Measurements from ENCODE around the gene DNAI2.
"Not testable (repeated sequence)": the region's sequence is repeated elsewhere in the genome, so short reads cannot be mapped to it uniquely, and the experiment has no call there.

The DNAI2 gene

DNA sequence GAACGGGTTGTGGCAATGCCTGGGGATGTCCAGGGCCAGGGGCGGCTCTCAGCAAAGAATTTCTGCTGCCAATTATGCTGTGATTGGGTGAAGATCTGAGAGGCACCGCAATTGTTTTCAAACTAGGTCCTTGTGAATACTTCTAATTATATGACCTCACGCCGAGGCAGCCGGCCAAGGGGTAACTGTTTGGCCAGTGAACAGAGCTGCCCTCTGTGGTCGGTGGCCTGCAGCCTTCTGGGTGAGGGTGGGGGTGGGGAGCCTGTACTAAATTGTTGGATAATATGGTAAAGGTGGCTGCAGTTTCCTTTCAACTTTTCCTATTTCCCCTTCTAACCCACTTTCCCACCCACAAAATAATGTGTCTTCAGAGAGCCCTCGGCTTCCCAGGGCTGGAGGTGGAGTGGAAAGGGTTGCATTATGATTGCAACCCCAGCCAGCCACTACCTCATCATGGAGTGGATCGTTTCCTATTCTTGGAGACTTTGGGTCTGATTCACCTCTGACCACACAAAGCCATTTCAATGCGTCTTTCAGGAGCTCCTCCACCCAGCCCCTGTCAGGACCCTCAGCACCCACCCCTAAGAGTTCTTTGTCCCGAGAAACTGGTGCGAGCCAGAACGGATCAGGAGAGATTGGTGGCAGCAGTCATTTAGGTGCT lies 2.0 kb upstream of the DNAI2 start:
- in situ Hi-C loops (cut with HindIII; ENCODE audit: low sequenced_read_pairs), result no loop called here

DNA sequence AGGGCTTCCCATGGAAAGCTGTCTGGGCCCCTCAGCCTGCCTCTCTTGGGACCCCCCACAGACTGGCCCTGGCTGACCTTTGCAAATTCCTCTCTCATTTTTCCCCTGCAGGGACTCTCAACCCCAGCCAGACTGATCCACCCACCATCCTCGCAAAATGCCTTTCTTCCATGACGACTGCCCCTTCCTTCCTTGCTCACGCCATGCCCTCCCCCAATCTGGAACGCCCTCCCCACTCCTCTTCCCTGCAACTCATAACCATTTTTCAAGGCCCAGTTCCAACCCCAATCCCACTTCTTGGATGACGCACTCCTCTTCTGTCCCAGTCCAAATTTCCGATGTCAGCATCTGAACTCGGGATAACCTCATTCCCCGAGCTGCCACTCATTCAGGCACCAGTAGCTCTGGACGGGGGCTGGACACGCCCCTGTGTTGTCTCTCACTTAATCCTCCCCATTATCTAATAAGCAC lies 1.3 kb upstream of the DNAI2 start:
- in situ Hi-C loops (cut with HindIII; ENCODE audit: low sequenced_read_pairs), result no loop called here

DNA sequence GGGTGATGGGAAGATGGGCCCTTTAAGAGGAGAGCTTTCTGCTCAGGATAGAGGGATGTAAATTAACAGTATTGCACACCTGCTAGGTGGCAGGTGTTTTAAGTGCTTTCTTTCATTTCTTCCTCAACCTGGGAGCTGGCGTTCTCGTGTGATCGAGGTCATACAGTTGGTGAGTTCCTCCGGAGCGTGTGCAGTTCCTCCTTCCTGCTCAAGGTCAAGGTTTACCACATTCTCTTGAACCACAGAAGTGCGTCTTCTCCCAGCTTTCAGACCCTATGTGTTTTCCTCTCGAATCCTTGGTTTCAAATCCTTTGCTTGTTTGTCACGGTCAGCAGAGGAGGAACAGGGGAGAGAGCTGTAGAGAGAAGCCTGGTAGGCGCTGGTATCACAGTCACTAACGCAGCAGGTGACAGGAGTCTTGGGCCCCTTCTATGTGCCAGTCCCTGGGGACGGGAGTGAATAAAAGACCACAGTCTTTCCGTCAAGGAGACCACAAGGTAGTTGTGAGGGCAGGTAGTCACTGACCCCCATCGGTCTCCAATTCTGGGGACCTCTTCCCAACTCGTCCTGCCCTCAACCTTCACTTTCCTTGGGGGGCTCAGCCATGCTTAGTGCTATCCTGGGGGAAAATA lies 791 bp downstream of the DNAI2 start:
- in situ Hi-C loops (cut with HindIII; ENCODE audit: low sequenced_read_pairs), result no loop called here

DNA sequence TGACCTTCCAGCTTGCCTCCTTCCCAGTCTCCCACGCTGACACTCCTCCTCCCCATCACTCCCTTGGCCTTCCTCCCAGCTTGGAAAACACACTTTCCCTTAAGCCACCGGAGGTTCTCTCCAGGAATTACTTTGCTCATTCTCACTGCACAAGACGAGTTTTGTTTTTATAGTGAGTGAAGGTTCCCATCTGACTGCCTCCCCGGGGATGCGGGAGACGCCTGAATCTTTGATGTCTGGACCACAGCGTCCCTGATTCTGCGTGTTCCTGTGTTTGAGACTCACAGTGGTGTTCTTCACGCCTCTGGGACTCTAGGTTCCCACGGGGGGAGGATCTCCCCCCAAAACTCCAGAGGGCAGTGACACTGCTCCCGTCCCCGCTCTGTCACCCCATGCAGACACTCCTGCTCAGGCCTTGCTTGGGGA lies 2.0 kb downstream of the DNAI2 start:
- in situ Hi-C loops (cut with HindIII; ENCODE audit: low sequenced_read_pairs), result no loop called here

DNA sequence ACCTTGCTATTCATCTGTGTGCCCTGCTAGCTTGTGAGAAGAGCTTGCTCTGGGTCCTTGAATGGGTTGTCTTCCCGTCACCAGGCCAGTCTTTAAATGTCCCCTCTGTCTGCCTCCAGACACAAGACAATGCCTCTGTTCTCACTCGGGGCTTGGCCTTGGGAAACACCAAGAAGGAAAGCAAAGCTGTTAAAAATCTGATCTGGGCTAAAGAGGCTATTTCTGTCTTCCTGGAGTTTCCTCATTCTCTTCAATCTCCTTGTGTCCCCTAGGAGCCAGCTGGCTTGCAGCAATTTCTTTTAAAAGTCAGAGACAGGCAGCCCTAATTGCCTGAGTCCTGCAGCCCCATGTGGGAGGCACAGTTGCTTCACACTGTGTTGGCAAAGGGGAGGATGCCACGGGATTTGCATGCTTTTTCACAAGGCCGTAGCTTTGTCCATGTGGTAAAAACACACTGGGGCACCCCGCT lies 2.5 kb downstream of the DNAI2 start:
- in situ Hi-C loops (cut with HindIII; ENCODE audit: low sequenced_read_pairs), result no loop called here

DNA sequence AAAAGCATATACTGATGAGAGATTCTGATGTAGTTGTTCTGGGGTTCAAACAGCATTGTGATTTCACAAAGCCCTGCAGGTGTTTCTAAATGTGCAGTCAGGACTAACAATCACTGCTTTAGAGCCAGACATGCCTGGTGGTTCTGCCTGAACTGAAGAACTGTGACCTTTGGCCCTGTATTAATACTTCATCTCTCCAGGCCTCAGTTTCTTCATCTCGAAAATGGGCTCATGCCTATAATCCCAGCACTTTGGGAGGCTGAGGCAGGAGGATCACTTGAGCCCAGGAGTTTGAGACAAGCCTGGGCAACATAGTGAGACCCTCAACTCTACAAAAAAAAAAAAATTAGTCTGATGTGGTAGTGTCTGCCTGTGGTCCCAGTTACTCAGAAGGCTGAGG lies 3.9 kb downstream of the DNAI2 start:
- in situ Hi-C loops (cut with HindIII; ENCODE audit: low sequenced_read_pairs), result no loop called here

DNA sequence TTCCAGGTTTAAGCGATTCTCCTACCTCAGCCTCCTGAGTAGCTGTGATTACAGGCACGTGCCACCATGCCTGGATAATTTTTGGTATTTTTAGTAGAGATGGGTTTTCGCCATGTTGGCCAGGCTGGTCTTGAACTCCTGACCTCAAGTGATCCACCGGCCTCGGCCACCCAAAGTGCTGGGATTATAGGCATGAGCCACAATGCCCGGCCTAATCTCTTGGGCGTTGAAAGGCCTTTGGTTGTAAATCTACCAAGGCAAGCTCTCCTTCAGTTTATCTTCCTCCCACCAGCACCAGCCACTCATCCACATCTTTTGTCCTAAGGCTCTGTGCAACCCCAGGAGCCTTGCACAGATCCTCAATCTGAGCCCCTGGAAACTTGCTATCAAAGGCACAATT lies 5.6 kb downstream of the DNAI2 start:
- in situ Hi-C loops (cut with HindIII; ENCODE audit: low sequenced_read_pairs), result not testable (repeated sequence)

DNA sequence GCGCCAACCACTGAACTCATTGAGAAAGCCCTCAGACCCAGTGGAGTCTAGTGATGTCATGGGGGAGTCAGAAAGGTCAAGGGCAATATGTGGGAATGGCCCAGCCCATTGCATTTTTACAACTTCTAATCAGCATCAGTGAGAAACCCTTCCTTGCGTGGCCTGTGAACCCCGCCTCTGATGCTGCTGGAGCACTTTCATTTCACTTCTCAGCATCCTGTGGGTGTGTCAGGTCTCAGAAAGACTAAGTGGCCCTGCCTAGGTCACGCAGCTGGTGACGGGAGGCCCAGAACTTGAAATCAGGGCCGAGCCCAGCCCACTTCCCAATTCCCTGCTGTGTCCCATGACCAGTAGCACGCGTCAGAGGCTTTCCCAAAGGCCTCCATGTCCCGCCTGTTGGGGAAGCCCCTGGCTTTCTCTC lies 6.1 kb downstream of the DNAI2 start:
- in situ Hi-C loops (cut with HindIII; ENCODE audit: low sequenced_read_pairs), result no loop called here

DNA sequence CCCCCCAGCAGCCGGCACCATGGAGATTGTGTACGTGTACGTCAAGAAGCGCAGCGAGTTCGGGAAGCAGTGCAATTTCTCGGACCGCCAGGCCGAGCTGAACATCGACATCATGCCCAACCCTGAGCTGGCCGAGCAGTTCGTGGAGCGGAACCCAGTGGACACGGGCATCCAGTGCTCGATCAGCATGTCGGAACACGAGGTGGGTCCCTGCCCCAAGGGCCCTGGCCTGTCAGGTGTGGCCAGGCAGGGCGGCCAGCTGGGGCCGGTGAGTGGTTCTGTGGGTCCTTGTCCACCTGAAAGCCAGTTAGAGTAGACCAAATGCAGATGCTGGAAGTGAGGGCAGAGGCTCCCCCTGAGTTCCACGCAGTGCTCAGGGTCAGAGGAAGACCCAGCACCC lies 7.8 kb downstream of the DNAI2 start:
- in situ Hi-C loops (cut with HindIII; ENCODE audit: low sequenced_read_pairs), result no loop called here

DNA sequence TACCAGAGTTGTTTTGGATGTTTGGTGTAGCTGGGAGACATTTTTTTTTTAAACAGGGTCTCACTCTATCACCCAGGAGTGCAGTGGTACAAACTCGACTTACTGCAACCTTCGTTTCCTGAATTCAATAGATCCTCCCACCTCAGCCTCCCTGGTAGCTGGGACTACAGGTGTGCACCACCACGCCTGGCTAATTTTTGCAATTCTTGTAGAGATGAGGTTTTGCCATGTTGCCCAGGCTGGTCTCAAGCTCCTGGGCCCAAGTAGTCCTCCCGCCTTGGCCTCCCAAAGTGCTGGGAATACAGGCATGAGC lies 8.2 kb downstream of the DNAI2 start:
- in situ Hi-C loops (cut with HindIII; ENCODE audit: low sequenced_read_pairs), result not testable (repeated sequence)

DNA sequence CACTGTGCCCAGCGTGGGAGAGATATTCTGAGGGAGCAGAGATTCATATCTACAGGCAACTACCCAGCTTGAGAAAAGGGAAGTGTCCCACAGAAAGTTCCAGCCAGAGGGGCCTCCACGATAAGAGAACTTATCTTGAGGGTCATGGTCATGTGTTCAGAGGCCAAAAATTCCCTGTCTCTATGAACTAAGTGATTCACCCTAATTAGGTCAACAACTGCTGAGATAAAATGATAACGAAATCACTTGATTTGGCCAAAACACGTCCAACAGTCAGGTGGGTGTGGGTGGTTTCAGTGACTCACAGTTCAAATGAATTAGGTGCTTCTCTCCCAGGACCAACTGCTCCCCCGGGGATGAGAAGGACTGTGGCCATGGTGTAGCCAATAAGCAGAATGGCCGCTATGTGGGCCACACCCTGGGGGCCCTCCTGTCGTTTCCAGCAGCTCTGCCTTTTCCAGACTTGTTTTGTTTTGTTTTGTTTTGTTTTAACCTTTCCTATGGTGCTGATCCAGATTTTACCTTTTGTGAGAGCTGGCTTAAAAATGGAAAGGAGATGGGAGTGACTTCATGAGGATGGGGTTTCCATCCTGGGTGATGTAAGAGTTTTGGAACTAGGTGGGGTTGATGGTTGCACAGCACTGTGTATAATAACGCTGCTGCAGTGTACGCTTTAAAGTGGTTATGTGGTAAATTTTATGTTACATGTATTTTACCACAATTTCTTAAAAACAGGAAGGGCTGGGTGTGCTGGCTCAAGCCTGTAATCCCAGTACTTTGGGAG lies 8.7 kb downstream of the DNAI2 start:
- in situ Hi-C loops (cut with HindIII; ENCODE audit: low sequenced_read_pairs), result no loop called here

DNA sequence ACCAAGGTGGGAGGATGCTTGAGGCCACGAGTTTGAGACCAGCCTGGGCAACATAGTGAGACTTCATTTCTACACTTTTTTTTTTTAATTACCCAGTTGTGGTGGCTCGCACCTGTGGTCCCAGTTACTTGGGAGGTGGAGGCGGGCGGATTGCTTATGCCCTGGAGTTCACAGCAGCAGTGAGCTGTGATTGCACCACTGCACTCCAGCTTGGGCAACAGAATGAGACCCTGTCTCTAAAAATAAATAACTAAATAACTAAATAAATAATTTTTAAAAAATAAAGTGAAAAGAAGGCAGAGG lies 9.3 kb downstream of the DNAI2 start:
- in situ Hi-C loops (cut with HindIII; ENCODE audit: low sequenced_read_pairs), result no loop called here

DNA sequence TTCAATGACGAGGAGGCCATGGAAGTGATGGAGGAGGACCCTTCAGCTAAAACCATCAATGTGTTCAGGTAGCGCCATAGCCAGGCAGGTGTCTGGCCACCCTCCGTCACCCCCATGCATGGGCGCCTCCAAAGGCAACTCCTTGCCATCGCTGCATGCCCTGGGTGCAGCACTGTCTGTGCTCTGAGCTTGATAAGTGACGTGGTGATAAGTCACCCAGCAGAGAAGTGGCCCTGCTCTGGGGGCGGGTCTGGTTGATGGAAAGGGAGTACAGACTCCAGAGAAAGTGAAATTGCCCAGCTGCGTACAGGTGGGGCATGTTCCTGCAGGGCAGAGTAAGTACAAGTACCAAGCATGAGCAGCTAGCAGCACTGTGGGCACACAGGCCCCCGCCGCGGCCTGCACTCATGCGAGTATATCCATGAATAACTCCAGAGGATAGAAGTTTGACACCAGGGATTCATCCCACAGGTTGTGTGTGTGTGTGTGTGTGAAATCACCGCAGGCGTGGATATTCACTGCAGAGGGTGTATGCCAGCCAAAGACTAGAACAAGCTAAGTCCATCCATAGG lies 13.1 kb downstream of the DNAI2 start:
- in situ Hi-C loops (cut with HindIII; ENCODE audit: low sequenced_read_pairs), result no loop called here

DNA sequence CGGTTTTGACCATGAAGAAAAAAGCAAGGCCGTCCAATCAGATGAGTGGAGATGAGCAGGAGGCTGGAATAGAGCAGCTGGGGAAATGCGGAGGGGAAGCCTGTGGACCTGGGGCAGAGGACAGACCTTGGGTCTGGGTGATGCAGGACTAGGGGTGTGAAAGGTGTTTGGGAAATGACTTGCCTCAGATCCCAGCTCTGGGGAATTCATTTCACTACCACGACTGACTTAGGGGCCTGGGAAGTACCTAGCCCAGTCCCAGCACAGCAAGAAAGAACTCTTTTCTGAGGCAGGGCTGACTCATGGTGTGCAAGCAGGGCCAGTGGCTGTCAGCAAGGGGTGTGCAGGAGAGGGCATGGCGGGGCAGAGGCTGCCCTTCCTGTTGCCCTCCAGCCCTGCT lies 14.8 kb downstream of the DNAI2 start:
- in situ Hi-C loops (cut with HindIII; ENCODE audit: low sequenced_read_pairs), result no loop called here

DNA sequence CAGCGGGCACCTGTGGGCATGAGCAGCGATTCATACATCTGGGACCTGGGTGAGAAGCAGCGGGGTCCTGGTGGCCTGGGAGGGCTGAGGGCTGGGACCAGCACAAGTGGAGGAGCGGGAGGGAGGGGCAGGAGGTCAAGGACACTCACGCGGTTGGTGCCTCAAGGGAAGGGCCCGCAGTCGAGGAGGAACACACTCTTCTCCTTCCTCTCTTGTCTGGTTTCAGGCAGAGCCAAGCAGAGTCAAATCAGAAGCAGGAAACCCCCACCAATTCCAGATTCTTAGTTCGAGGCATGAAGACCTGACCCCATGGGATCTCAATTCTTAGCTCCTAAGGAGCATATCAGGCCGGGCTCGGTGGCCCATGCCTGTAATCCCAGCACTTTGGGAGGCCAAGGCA lies 15.7 kb downstream of the DNAI2 start:
- in situ Hi-C loops (cut with HindIII; ENCODE audit: low sequenced_read_pairs), result no loop called here

DNA sequence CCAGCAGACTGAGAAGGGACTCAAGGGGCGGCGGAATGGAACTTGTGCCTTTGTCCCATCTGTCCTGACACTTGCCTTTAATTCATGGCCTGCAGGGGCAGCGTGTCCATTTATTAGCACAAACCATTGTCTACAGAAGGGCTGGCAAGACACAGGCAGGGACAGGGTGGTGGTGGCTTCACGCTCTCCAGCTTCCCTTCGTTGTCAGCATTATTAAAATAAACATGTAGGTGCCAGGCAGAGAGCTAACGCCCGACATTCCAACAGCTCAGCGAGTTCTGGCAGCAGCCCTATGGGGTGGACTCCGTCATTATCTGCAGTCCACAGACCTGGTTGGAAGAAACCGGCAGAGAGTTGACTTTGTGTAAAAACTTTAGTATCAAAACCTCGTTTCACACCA lies 16.3 kb downstream of the DNAI2 start:
- in situ Hi-C loops (cut with HindIII; ENCODE audit: low sequenced_read_pairs), result no loop called here

DNA sequence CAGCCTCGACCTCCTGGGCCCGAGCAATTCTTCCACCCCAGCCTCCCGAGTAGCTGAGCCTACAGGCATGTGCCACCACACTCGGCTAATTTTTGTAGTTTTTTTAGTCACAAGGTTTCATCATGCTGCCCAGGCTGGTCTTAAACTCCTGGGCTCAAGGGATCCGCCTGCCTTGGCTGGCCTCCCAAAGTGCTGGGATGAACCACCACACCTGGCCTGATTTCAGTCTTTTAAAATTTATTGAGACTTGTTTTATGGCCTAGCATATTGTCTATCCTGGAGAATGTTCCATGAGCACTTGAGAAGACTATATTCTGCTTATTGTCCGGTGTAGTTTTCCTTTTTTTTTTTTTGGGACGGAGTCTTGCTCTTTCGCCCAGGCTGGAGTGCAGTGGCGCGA lies 18.5 kb downstream of the DNAI2 start:
- in situ Hi-C loops (cut with HindIII; ENCODE audit: low sequenced_read_pairs), result no loop called here

DNA sequence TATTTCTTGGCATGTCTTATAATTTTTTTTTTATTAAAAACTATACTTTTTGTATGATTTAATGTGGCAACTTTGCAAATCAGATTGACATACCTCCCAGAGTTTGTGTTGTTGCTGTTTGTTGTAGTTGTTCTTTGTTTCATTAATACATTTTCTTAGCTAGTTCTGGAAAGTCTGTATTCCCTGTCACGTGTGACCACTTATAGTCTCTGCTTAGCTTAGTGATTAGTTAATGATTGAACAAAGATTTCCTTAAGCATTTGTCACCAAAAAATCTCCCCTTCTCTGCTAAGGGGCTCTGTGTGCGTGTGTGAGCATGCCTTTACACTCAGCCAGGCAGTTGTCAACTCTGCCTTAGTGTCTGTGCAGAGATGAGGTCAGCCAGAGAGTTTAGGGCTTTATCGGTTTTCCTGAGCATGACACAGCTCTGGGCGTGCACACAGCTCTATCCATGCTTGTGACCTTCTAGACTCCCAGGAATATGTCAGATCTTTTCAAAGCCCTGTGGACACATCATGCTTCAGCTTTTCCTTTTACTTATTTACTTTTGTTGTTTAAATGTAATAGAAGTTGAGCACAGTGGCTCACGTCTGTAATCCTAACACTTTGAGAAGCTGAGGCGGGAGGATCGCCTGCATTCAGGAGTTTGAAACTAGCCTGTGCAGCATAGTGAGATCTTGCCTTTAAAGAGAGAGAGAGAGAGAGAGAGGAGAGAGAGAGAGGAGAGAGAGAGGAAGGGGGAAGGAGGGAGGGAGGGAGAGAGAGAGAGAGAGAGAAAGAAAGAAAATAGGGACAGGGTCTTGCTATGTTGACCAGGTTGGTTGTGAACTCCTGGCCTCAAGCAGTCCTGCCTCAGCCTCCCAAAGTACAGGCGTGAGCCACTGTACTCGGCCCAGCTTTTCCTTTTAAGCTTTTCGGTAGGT lies 21.9 kb downstream of the DNAI2 start:
- in situ Hi-C loops (cut with HindIII; ENCODE audit: low sequenced_read_pairs), result no loop called here

DNA sequence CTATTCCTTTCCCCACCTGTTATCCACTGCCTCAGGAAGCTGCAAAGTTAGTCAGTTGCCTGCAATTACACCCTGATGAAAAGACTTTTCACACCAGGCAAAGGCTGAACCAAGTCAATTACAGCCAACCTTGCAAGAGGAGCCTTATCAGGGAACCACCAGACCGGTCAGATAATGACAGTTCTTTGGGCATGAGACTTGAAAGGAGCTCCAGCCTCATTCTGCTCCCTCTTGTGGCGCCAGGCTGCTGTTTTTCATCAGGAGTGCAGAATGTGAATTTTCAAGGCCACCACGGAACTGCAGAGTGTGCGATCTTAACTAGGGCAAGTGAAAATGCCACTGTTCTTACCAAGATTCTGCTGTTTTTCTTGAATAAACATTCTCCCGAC lies 22.5 kb downstream of the DNAI2 start:
- in situ Hi-C loops (cut with HindIII; ENCODE audit: low sequenced_read_pairs), result no loop called here

DNA sequence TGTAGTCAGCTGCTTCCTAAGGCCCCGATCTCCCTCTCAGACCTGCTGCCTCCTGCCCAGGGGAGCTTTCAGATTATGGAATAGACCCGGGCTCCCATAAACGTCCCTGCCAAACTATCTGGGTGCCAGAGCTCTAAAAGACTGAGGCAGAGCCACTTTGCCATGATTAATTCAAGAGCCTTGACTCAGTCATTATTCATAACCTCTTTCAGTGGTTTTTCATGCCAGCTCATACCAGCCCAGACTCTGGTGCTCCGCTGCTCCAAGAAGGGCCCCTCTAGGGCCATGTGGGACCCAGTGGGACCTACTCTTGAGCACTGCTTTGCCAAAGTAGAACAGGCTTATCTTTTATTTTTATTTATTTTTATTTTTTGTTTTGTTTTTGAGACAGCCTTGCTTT lies 23.9 kb downstream of the DNAI2 start:
- in situ Hi-C loops (cut with HindIII; ENCODE audit: low sequenced_read_pairs), result no loop called here

DNA sequence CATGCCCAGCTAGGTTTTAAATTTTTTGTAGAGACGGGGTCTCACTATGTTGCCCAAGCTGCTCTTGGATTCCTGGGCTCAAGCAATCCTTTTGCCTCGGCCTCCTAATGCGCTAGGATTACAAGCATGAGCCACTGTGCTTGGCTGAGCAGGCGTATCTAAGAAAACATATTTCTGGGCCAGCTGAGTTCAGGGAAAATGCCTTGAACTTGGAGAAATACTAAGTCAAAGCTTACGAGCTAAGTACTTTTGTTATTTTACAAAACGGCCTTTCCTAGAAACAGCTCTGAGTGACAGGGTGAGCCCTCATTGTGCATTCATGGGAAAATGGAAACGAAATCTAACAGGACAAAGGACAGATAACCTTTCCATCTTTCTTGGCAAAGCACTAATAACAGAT lies 24.7 kb downstream of the DNAI2 start:
- in situ Hi-C loops (cut with HindIII; ENCODE audit: low sequenced_read_pairs), result no loop called here
